Spleen (tissue), 7 donors: Measurements from ENCODE around the gene KAT14.
"Not testable (repeated sequence)": the region's sequence is repeated elsewhere in the genome, so short reads cannot be mapped to it uniquely, and the experiment has no call there.

Experiments
- POLR2AphosphoS5 ChIP-seq, 3 donors: sonication (generic); formaldehyde crosslinking; IDR thresholded peaks; one replicate each; pipeline ENCODE4 v1.5.1; 2017; ENCODE audit warnings: antibody characterized with exemption in 3 of 3
- TF ChIP-seq, protein P1 (sequence below), 11 experiments: fragments of 200-600 bp in 7 of 11; fragments of 450-650 bp in 4 of 11; sonication (generic) in 4 of 11; IDR thresholded peaks in 8 of 11; conservative IDR thresholded peaks in 3 of 11; 1 replicate in 7 of 11; 2 replicates in 4 of 11; pipeline versions ENCODE4 v1.4.0 to v1.8.0; 2016 to 2021; ENCODE audit warnings: antibody characterized with exemption in 11 of 11, inconsistent platforms in 4 of 11, mild to moderate bottlenecking in 1 of 11
- donor health status: DM: no; HTN: no; CAD: no; lungs with moderate emphysema.
- donor health status: DM: no; HTN: no; CAD: no.
- donor health status: DM: no; HTN: no; CAD: no.

DNA sequence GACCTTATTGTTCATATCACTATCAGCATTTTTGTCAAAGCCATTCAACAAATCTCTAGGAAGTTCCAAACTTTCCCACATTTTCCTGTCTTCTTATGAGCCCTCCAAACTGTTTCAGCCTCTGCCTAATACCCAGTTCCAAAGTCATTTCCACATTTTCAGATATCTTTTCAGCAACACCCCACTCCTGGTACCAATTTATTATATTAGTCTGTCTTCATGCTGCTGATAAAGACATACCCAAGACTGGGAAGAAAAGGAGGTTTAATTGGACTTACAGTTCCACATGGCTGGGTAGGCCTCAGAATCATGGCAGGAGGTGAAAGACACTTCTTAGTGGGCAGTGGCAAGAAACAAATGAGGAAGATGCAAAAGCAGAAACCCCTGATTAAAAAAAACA is 42.7 kb downstream of the KAT14 start:
- TF ChIP-seq, protein P1, sequence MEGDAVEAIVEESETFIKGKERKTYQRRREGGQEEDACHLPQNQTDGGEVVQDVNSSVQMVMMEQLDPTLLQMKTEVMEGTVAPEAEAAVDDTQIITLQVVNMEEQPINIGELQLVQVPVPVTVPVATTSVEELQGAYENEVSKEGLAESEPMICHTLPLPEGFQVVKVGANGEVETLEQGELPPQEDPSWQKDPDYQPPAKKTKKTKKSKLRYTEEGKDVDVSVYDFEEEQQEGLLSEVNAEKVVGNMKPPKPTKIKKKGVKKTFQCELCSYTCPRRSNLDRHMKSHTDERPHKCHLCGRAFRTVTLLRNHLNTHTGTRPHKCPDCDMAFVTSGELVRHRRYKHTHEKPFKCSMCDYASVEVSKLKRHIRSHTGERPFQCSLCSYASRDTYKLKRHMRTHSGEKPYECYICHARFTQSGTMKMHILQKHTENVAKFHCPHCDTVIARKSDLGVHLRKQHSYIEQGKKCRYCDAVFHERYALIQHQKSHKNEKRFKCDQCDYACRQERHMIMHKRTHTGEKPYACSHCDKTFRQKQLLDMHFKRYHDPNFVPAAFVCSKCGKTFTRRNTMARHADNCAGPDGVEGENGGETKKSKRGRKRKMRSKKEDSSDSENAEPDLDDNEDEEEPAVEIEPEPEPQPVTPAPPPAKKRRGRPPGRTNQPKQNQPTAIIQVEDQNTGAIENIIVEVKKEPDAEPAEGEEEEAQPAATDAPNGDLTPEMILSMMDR (IDR thresholded peaks at IDR 0.05 in 8 of 11, conservative IDR thresholded peaks at IDR 0.05 in 3 of 11), result not testable (repeated sequence)
- TF ChIP-seq POLR2AphosphoS5 (IDR thresholded peaks at IDR 0.05), result not testable (repeated sequence)
